22Rv1 (cell line): ENCODE measurements around the gene SDR42E2.

ENCODE experiments used
- H3K27ac ChIP-seq: fragments of 450-650 bp; 2 replicates; pipeline ENCODE4 v1.5.1; 2017
- CTCF ChIP-seq: fragments of 450-650 bp; IDR thresholded peaks from 2 replicates; pipeline ENCODE4 v1.5.1; 2017; ENCODE audit warnings: mild to moderate bottlenecking
- ZFX ChIP-seq: fragments of 450-650 bp; IDR thresholded peaks from 2 replicates; pipeline ENCODE4 v1.6.1; 2017; ENCODE audit warnings: antibody characterized with exemption, borderline replicate concordance

SDR42E2 gene

GRCh38 chr16:22219389-22220068, 57.2 kb downstream of the SDR42E2 start:
- TF ChIP-seq ZFX (no peak), CTCF (no peak)
- H3K27ac ChIP-seq: no peak overlapping the region

GRCh38 chr16:22220069-22220440, 57.7 kb downstream of the SDR42E2 start:
- H3K27ac ChIP-seq: no peak overlapping the region
- no peak for TF ChIP-seq ZFX
- no peak for TF ChIP-seq CTCF

DNA sequence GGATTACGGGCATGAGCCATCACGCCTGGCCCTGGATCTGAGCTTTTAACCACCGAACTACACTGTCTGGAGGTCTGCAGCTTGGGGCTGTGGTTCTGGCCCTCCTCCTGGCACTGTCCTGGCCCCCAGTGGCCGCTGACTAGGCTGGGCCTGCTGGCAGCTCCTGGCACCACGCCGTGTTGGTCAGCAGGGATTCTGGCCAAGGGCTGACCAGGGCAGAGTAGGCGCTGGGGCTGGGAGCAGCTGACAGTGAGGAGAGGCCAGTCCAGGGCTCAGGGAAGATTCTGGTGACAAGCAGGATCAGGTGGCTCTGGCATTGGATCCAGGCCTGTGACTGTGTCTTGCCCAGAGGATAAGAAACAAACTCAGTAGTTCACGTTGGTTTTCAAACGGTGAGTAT, 58.4 kb downstream of the SDR42E2 start:
- TF ChIP-seq ZFX (no peak), CTCF (no peak)
- H3K27ac ChIP-seq: no peak overlapping the region

- TF ChIP-seq CTCF (no peak), ZFX (no peak)
- H3K27ac ChIP-seq: no peak overlapping the region
These were observed 59.7 kb downstream of the SDR42E2 start for GRCh38 chr16:22222006-22222405.

GRCh38 chr16:22222998-22223397, 60.7 kb downstream of the SDR42E2 start:
- no peak for TF ChIP-seq ZFX
- no peak; the same call in 1 of the 2 replicates for TF ChIP-seq CTCF
- H3K27ac ChIP-seq: no peak overlapping the region

- no peak overlapping the region for H3K27ac ChIP-seq
- TF ChIP-seq ZFX (no peak), CTCF (no peak)
These were observed 62.8 kb downstream of the SDR42E2 start for GRCh38 chr16:22225060-22225459.

GRCh38 chr16:22229889-22230288, 67.6 kb downstream of the SDR42E2 start:
- TF ChIP-seq ZFX (no peak), CTCF (no peak)

More at GRCh38 chr16:22229889-22230288, 67.6 kb downstream of the SDR42E2 start:
- no peak overlapping the region for H3K27ac ChIP-seq
